HG02840 (cell line): ENCODE measurements around the gene FBXO22.
"Not testable (repeated sequence)": the region's sequence is repeated elsewhere in the genome, so short reads cannot be mapped to it uniquely, and the experiment has no call there.

Source experiments
- ATAC-seq: cut with Tn5 transposase; IDR thresholded peaks from one replicate; pipeline ENCODE4 v1.9.1; 2021; ENCODE audit warnings: mild to moderate bottlenecking, moderate library complexity, moderate number of reproducible peaks; ENCODE audit not compliant: unreplicated experiment, low FRiP score

FBXO22 gene

DNA sequence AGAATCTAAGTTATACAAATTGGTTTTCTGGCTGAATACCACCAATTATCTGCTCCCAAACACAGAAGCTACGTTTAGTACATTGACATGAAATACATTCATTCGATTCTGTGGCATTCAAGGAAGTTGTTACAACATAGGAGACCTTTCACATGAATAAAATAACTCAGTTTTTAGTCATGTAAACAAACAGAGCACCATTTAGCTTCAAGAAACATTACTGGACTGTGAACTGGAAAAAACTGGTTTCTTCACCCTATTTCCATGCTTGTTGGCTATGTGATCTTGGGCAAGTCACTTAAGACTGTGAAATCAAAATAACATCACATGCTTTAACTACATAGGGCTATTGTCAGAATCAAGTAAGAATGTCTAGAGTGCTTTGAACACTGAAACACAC, 62.4 kb downstream of the FBXO22 start:
- ATAC-seq: no peak

DNA sequence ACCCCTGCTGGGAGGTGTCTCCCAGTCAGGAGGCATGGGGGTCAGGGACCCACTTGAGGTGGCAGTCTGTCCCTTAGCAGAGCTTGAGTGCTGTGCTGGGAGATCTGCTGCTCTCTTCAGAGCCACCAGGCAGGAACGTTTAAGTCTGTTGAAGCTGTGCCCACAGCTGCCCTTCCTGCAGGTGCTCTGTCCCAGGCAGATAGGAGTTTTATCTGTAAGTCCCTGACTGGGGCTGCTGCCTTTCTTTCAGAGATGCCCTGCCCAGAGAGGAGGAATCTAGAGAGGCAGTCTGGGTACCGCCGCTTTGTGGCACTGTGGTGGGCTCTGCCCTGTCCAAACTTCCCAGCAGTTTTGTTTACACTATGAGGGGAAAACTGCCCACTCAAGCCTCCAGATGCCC, 73.1 kb downstream of the FBXO22 start:
- ATAC-seq: not testable (repeated sequence)

DNA sequence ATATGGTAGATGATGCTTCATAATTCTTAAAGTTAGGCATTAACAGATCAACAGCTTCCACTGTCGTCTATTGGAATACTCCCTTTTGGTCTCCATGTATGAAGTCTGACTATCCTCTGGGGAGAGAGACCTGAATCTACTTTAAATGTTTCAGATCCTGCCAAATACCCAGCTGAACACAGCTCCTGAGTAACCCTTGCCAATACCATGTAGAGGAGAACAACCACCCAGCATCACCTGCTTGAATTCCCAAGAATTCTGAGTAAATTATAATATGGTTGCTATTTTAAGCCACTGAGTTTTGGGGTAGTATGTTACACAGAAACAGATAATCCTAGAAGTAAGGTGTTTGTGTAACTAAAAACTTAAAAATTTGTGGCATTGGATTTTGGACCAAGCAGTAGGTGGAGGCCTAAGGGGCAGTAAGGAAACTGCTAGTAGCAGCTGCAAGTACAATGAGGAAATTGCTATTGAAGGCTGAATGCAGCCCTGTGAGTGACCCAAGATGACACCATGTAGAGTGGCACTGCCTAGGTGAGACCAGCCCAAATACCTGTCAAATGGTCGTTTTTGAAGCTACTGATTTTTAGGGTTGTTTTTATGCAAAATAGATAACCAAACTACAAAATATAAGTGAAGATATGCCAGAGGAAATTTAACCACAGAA, 77.6 kb downstream of the FBXO22 start:
- ATAC-seq: no peak

DNA sequence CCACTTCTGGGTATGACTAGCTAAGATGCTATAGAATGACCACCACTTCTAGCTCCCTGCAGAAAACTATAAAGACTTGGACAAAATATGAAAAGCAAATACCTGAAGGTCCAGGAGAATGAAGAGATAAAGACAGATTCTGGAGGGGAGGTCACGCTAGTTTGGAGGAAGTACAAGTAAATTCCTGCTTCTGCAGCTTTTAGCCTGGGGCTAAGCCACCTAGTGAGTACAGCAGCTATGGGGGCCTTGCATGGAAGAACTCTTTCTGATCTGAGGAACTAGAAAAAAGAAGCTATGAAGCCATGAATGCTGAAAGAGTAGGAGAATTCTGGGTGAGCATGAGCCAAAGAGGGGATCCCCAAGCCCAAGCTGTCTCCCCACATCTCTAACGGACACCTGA, 78.8 kb downstream of the FBXO22 start:
- no peak for ATAC-seq

DNA sequence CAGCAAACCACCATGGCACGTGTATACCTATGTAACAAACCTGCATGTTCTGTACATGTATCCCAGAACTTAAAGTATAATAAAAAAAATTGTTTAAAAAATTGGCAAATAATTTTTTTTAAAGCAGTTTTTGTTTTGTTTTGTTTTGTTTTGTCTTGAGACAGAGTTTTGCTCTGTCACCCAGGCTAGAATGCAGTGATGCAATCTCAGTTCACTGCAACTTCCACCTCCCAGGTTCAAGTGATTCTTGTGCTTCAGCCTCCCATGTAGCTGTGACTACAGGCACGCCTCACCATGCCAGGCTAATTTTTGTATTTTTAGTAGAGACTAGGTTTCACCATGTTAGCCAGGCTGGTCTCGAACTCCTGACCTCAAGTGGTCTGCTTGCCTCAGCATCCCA, 81.0 kb downstream of the FBXO22 start:
- not testable (repeated sequence) for ATAC-seq

DNA sequence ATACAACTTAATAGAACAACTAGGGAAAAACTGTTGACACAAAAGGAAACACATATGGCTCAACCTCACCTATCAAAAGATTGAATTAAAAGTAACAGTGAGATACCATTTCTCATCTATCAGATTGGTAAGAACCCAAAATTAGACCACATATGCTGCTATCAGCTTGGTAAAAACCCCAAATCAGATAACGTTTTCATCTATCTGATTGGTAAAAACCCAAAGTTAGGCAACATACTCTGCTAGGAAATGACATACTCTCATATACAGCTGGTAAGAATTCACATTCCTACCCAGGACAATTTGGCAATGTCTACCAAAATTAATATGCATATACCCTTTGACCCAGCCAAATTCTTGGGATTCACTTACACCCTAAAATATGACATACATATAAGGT, 82.3 kb downstream of the FBXO22 start:
- ATAC-seq: no peak

DNA sequence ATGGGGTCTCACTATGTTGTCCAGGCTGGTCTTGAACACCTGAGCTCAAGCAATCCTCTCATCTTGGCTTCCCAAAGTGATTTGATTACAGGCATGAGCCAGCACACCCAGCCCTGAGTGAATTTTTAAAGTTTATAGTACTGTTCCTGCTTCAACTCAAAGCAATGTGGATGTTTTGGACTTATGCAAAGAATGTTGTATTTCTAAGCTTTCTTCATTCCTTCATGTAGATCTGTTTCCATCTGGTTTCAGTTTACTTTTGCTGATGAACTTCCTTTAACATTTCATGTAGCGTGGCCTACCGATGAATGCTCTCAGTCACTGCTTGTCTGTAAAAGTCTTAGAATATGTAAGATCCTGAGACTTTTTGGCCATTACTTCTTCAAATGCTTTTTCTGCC, 85.4 kb downstream of the FBXO22 start:
- ATAC-seq: no peak

DNA sequence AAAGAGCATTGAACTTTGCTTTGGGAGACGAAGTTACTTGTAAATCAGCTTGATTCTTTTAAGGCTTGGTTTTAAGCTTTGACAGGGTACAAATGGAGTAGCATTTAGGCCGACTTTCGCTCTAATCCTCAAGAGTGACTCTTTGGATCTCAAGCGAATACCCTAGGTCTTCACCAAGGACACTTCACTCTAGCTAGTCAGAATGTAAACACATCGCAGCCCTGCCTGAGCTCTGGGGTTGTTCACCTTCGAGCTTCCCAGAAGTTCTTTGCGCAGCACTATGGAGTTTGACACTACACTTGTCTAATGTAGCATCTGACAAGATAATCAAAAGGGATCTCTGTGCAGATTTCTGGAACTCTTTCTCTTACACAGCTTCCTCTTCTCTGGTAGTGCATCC, 86.2 kb downstream of the FBXO22 start:
- ATAC-seq: no peak
